Measurements from ENCODE around the gene KCNK13. TPM values are rescaled to one million over a fixed set of nuclear protein-coding genes. Genes with fewer than 3 reads are reported as not detected.

The KCNK13 gene
- total RNA-seq, 1 experiment from 2014 or later = 0.17 TPM

DNA sequence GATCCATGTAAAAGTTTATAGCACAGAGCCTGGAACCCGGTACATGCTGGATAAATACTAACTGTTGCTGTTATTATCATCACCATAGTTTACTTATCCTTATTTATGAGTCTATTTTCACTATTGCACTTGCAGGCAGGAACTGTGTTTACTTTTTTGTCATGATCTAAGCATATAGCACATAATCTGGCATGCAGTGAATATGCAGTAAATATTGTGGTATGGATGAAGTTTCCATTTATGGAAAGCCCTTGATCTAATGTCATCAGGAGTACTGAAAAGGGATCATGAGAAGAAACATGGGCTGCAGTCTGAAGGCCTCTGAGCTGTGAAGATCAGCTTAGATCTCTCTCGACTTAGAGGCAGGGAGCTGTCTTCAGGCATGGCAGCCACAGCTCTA is 91.6 kb downstream of the KCNK13 start:
- TF ChIP-seq, protein P1, sequence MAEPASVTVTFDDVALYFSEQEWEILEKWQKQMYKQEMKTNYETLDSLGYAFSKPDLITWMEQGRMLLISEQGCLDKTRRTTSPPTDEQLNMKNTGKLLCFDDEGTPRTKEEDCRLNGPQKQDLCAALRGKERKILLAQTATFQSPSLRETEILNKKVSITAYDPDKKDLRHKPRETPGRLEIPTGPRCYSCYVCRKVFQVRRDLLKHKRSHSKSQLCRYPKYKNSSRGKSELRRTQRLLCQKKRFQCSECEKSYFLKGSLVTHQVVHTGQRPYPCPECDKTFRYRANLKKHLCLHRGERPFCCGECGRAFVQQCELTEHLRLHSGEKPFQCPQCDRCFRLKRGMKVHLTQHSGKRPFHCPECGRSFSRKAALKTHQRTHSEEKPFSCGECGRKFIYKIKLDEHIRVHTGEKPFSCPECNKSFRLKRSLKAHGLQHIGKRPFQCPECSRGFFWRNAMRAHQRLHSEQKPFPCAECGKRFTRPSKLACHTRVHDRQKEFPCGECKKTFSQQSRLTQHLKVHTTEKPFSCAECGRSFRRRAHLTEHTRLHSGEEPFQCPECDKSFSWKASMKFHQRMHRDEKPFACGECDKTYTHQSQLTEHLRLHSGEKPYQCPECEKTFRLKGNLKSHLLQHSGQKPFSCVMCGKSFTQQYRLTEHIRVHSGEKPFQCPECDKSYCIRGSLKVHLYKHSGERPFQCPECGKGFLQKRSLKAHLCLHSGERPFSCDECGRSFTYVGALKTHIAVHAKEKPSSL (CRISPR knock-in tag; conservative IDR thresholded peaks at IDR 0.05) = no peak
- TF ChIP-seq, protein P2, sequence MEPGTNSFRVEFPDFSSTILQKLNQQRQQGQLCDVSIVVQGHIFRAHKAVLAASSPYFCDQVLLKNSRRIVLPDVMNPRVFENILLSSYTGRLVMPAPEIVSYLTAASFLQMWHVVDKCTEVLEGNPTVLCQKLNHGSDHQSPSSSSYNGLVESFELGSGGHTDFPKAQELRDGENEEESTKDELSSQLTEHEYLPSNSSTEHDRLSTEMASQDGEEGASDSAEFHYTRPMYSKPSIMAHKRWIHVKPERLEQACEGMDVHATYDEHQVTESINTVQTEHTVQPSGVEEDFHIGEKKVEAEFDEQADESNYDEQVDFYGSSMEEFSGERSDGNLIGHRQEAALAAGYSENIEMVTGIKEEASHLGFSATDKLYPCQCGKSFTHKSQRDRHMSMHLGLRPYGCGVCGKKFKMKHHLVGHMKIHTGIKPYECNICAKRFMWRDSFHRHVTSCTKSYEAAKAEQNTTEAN (CRISPR knock-in tag; IDR thresholded peaks at IDR 0.05) = no peak
- TF ChIP-seq, protein P3, sequence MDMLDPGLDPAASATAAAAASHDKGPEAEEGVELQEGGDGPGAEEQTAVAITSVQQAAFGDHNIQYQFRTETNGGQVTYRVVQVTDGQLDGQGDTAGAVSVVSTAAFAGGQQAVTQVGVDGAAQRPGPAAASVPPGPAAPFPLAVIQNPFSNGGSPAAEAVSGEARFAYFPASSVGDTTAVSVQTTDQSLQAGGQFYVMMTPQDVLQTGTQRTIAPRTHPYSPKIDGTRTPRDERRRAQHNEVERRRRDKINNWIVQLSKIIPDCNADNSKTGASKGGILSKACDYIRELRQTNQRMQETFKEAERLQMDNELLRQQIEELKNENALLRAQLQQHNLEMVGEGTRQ (CRISPR knock-in tag; IDR thresholded peaks at IDR 0.05) = no peak
- TF ChIP-seq ETV6 (CRISPR knock-in tag; IDR thresholded peaks at IDR 0.05) = no peak
- no peak for TF ChIP-seq PRRX2 (CRISPR knock-in tag; IDR thresholded peaks at IDR 0.05)
- TF ChIP-seq NFYB (CRISPR knock-in tag; conservative IDR thresholded peaks at IDR 0.05; ENCODE audit: low read depth) = no peak
- no peak for TF ChIP-seq ESRRA (CRISPR knock-in tag; IDR thresholded peaks at IDR 0.05; ENCODE audit: borderline replicate concordance)
- TF ChIP-seq GABPB1 (CRISPR knock-in tag; IDR thresholded peaks at IDR 0.05) = no peak
- peaks cover 5% of the 10 kb centered on the region; the same call in 1 of the 2 replicates for H3K36me3 Mint-ChIP-seq
- H3K4me1 Mint-ChIP-seq = peaks cover 2% of the 10 kb centered on the region
- no peak for ATAC-seq
- ChIA-PET POLR2A (no interaction called here), CTCF (no interaction called here)
- peaks cover 7% of the 10 kb centered on the region for H3K27me3 Mint-ChIP-seq (ENCODE audit: low read depth)
- H3K9me3 Mint-ChIP-seq = peaks cover 12% of the 10 kb centered on the region
- no peak overlapping the region for H3K4me3 Mint-ChIP-seq
- no peak for DNase-seq (ENCODE audit: low spot score)
- H3K27ac Mint-ChIP-seq = no peak overlapping the region

DNA sequence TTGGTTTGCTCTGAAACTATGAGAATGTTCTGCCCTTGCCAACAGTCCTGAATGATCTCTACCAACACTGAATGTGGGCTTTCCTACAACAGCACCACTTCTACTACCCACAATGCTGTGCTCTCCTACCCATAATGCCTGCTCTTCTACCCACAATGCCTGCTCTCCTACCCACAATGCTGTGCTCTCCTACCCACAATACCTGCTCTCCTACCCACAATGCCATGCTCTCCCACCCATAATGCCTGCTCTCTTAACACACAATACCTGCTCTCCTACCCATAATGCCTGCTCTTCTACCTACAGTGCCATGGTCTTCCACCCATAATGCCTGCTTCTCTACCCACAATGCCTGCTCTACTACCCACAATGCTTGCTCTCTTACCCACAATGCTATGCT is 92.3 kb downstream of the KCNK13 start:
- no peak overlapping the region for H3K4me3 Mint-ChIP-seq
- H3K27me3 Mint-ChIP-seq (ENCODE audit: low read depth) = peaks cover 4% of the 10 kb centered on the region
- CTCF ChIA-PET = no interaction called here
- H3K36me3 Mint-ChIP-seq = peaks cover 5% of the 10 kb centered on the region; the same call in 1 of the 2 replicates
- H3K27ac Mint-ChIP-seq = no peak overlapping the region
- DNase-seq (ENCODE audit: low spot score) = no peak
- ATAC-seq = no peak
- POLR2A ChIA-PET = no interaction called here
- TF ChIP-seq FOXJ3 (CRISPR knock-in tag; IDR thresholded peaks at IDR 0.05; ENCODE audit: borderline replicate concordance) = no peak
- TF ChIP-seq, protein P4, sequence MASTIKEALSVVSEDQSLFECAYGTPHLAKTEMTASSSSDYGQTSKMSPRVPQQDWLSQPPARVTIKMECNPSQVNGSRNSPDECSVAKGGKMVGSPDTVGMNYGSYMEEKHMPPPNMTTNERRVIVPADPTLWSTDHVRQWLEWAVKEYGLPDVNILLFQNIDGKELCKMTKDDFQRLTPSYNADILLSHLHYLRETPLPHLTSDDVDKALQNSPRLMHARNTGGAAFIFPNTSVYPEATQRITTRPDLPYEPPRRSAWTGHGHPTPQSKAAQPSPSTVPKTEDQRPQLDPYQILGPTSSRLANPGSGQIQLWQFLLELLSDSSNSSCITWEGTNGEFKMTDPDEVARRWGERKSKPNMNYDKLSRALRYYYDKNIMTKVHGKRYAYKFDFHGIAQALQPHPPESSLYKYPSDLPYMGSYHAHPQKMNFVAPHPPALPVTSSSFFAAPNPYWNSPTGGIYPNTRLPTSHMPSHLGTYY (CRISPR knock-in tag; IDR thresholded peaks at IDR 0.05) = no peak
- TF ChIP-seq, protein P5, sequence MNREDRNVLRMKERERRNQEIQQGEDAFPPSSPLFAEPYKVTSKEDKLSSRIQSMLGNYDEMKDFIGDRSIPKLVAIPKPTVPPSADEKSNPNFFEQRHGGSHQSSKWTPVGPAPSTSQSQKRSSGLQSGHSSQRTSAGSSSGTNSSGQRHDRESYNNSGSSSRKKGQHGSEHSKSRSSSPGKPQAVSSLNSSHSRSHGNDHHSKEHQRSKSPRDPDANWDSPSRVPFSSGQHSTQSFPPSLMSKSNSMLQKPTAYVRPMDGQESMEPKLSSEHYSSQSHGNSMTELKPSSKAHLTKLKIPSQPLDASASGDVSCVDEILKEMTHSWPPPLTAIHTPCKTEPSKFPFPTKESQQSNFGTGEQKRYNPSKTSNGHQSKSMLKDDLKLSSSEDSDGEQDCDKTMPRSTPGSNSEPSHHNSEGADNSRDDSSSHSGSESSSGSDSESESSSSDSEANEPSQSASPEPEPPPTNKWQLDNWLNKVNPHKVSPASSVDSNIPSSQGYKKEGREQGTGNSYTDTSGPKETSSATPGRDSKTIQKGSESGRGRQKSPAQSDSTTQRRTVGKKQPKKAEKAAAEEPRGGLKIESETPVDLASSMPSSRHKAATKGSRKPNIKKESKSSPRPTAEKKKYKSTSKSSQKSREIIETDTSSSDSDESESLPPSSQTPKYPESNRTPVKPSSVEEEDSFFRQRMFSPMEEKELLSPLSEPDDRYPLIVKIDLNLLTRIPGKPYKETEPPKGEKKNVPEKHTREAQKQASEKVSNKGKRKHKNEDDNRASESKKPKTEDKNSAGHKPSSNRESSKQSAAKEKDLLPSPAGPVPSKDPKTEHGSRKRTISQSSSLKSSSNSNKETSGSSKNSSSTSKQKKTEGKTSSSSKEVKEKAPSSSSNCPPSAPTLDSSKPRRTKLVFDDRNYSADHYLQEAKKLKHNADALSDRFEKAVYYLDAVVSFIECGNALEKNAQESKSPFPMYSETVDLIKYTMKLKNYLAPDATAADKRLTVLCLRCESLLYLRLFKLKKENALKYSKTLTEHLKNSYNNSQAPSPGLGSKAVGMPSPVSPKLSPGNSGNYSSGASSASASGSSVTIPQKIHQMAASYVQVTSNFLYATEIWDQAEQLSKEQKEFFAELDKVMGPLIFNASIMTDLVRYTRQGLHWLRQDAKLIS (CRISPR knock-in tag; IDR thresholded peaks at IDR 0.05; ENCODE audit: borderline replicate concordance) = no peak
- no peak for TF ChIP-seq ELF4 (CRISPR knock-in tag; IDR thresholded peaks at IDR 0.05; ENCODE audit: low read depth)
- TF ChIP-seq, protein P6, sequence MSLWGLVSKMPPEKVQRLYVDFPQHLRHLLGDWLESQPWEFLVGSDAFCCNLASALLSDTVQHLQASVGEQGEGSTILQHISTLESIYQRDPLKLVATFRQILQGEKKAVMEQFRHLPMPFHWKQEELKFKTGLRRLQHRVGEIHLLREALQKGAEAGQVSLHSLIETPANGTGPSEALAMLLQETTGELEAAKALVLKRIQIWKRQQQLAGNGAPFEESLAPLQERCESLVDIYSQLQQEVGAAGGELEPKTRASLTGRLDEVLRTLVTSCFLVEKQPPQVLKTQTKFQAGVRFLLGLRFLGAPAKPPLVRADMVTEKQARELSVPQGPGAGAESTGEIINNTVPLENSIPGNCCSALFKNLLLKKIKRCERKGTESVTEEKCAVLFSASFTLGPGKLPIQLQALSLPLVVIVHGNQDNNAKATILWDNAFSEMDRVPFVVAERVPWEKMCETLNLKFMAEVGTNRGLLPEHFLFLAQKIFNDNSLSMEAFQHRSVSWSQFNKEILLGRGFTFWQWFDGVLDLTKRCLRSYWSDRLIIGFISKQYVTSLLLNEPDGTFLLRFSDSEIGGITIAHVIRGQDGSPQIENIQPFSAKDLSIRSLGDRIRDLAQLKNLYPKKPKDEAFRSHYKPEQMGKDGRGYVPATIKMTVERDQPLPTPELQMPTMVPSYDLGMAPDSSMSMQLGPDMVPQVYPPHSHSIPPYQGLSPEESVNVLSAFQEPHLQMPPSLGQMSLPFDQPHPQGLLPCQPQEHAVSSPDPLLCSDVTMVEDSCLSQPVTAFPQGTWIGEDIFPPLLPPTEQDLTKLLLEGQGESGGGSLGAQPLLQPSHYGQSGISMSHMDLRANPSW (CRISPR knock-in tag; conservative IDR thresholded peaks at IDR 0.05; ENCODE audit: low read depth) = no peak
- H3K9me3 Mint-ChIP-seq = peaks cover 12% of the 10 kb centered on the region
- peaks cover 5% of the 10 kb centered on the region for H3K4me1 Mint-ChIP-seq
